ENCODE measurements around the gene IPPK.
A peak's percentile ranks its signal among the peaks of the same experiment; 100 is the strongest.

IPPK gene

DNA sequence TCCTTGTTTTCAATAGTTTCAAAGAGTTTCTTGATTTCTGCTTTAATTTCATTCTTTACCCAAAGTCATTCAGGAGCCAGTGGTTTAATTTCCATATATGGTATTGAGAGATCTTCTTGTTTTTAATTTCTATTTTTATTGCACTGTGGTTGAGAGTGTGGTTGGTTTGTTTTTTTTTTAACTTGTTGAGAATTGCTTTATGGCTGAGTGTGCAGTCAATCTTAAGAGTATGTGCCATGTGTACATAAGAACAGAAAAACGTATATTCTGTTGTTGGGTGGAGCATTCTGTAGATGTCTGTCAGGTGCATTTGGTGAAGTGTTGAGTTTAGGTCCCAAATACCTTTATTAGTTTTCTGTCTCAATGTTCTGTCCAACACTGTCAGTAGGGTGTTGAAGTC is 26.7 kb upstream of the IPPK start:
- no peak for DNase-seq (ENCODE audit: low read depth, low spot score)

DNA sequence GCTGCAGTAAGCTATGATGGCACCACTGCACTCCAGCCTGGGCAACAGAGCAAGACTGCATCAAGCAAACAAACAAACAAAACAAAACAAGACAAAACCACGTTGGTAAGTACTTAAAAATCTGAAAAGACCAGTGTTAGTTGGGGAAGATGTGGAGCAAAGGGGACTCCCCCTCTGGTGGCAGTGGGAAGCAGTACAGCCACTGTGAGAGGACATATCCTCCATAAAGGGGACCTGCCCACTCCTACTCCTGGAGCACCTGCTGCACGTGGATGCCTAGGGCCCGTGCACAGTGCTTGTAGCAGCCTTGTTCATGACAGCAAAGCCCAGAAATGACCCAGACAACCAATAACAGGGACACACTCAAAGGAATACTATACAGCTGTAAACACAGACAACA is 17.0 kb upstream of the IPPK start:
- peak; percentile 26 for DNase-seq (ENCODE audit: low read depth, low spot score)

- no peak for DNase-seq (ENCODE audit: low read depth, low spot score)
These were observed 15.1 kb upstream of the IPPK start for GRCh38 chr9:92685022-92685421.

GRCh38 chr9:92682269-92682668 is 12.3 kb upstream of the IPPK start:
- DNase-seq (ENCODE audit: low read depth, low spot score): no peak

- DNase-seq (ENCODE audit: low read depth, low spot score): no peak
These were observed 10.5 kb upstream of the IPPK start for GRCh38 chr9:92680166-92681119.

DNA sequence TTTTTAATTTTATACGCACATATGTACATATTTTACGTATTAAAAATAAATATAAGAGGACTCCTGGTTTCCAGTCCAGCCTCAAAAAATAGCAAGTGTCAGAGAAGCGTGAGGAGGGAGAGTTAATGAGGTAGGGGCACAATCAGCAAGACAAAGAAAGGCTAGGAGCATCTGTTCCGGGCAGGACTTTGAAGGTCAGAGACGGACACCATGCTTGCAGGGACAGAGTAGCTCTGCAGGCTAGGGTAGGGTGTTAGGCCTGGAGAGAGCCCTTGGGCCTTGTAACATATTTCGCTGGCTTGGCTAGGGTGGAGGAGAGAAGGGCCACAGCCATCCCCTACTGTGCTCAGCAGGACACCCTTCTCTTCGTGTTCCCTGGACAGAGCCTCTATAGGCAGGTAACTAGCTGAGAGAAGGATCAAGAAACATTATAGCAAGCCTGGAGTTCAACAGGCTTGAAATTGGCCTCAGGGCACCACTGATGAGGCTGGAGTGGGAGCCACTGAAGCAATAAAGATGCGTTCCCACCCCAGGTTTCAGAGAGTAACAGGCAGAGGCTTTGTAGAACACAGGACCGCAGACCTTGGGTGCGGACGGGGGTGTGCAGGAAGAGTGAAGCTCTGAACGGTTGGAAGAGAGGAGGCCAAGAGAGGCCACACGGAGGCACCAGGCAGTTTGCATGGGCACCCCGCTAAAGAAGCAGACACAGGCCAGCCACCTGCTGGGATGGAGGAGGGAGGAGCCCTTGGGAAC is 9.7 kb upstream of the IPPK start:
- peak; percentile 59 for DNase-seq (ENCODE audit: low read depth, low spot score)

- peak; percentile 62 for DNase-seq (ENCODE audit: low read depth, low spot score)
These were observed 1.4 kb upstream of the IPPK start for GRCh38 chr9:92671323-92671722.

GRCh38 chr9:92669527-92669889 is 423 bp downstream of the IPPK start:
- no peak for DNase-seq (ENCODE audit: low read depth, low spot score)

DNA sequence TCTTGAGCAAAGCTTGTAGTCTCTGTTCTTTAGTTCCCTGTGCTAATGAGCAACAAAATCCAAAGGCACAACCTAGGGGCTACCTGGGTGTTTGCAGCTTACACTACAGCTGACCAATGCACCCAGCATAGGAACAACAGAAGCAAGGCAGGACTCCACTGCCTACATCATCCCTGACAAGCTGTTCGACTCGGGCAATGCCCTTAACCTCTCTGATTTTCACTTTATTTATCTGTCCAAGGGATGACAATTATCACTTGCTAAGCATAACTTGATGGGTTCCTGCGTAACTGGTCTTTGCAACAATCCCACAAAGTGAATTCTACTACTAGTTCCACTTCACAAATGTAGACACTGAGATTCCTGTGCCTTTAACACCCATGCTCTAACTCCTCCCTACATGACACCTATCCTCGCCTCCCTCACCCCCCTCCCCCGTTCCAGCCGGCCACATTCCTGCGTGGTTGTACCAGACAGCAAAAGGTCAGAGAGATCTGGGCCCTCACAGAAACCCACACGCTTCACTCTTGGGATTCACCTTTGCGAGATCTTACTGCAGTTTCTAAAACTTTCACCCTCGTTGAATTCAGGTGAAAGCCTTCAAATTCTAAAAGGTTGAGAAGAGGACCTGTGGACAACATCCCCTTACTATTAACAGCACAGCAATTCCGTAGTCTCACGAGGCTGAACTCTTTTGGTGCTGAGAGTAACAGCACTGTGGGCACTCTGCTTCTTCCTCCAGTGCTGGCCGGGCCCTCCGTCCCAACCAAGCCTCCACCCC is 995 bp downstream of the IPPK start:
- DNase-seq (ENCODE audit: low read depth, low spot score): peak; percentile 44

DNA sequence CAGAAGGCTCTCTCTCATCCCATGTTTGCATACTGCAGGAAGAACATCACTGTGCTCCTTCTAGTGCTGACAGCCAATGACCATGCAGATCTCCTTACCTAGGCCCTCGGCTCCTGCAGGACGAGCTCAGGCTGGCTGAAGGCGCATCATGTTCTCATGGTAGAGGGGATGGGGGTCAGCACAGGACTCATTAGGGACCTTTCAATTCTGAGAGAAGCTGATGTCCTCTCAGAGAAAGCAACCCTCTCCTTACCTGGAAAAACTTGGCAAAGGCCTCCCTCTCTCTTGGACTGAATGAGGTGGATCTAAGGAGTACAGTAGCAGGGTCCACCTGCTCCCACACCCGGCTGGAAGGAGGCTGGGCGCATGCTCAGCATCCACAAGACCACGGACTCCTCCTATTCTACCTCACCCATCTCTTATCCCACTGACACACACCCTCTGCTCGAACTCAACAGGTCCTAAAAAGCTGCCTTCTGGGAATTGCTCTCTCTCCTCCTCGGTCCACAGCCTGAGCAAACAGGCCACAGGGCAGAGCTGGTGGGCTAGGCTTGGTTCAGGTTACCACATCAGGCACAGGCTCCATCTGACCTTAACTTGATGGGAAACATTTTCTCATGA is 2.9 kb downstream of the IPPK start:
- DNase-seq (ENCODE audit: low read depth, low spot score): no peak

DNA sequence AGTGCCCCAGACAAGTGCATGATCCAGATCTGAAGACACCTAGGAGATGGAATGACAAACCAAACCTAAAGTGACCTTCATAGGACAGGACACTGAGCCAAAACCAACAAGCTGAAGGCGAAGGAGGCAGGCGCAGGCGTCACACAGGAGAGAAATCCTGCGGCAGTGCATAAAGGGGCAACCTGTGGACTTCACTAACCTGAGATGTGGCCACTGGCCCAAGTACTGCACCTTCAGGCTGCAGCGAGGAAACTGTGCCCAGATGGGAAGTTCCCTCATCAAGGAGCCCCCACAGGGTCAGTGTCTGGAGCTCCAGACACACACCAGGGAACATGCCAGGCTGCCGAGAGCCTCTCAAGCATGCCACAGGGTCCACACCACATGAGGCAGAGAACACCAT is 3.7 kb downstream of the IPPK start:
- DNase-seq (ENCODE audit: low read depth, low spot score): no peak

DNA sequence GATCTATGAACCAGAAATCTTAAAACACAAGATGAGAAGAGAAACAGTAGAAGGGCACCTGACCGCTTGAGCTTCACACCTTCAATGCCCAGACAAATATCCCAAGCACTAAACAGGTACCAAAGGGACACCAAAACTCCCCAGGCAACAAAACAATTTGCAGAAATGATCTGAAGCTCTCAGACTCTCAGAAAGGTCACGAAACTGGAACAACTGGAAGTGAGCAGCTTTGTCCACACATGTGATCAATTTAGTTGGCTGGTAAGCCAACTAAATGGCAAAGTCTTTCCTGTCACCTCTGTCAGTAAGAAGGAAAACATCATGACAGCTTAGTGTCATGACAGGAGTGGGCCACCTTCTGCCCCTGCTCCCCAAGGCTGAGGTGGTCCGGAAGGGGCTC is 4.1 kb downstream of the IPPK start:
- DNase-seq (ENCODE audit: low read depth, low spot score): peak; percentile 32

- no peak for DNase-seq (ENCODE audit: low read depth, low spot score)
These were observed 5.4 kb downstream of the IPPK start for GRCh38 chr9:92664394-92665152.

DNA sequence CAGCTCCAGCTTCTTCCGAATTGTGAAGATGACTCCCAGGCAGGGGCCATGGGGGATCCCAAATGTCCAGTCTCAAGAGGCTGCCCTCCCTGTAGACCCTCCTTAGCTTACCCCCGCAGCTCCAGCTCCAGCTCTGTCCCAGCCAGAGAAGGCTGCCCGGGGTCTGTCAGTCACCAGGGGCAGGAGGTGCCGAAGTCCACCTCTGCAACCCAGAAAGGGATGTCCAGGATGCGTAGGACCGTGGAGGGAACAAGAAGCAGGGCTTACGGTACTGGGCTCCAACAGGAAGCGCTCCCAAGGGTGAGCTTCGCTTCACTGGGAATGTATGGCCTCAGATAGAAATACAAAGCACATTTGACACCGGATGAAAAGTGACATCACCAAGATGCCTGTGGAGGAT is 6.0 kb downstream of the IPPK start:
- DNase-seq (ENCODE audit: low read depth, low spot score): no peak

DNA sequence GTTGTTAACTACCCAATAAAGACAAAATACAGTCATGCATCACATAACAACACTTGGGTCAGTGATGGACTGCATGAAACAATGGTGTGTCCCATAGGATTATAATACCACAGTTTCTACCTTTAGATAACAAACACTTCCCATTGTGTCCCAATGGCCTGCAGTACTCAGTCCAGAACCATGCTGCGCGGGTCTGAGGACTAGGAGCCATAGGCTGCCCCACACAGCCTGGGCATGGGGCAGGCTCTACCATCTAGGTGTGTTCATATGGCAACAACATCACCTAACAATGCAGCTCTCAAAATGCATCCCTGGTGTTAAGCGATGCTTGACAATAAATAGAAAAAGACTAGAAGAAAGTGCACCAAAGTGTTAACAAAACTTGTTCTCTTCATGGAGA is 6.8 kb downstream of the IPPK start:
- DNase-seq (ENCODE audit: low read depth, low spot score): no peak

GRCh38 chr9:92661743-92662142 is 8.2 kb downstream of the IPPK start:
- no peak for DNase-seq (ENCODE audit: low read depth, low spot score)

- DNase-seq (ENCODE audit: low read depth, low spot score): no peak
These were observed 8.8 kb downstream of the IPPK start for GRCh38 chr9:92661127-92661526.

DNA sequence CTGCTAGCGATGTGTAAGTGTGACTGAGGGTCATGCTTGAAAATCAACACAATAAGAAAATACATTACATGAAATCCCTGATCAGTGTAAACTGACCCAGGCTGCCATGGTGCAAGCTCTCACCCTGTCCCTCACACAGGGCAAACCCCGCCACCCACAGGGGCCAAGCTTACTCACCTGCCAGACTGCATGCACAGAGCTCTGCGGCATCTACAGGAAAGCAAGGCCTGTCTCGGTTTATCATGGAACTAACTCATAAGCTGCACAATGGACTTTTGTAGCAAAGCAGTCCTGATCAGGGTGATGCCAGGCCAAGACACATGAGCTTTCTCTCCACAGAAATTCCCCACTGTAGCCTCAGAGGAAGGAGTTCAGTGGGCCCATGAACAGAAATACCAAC is 9.7 kb downstream of the IPPK start:
- DNase-seq (ENCODE audit: low read depth, low spot score): no peak

DNA sequence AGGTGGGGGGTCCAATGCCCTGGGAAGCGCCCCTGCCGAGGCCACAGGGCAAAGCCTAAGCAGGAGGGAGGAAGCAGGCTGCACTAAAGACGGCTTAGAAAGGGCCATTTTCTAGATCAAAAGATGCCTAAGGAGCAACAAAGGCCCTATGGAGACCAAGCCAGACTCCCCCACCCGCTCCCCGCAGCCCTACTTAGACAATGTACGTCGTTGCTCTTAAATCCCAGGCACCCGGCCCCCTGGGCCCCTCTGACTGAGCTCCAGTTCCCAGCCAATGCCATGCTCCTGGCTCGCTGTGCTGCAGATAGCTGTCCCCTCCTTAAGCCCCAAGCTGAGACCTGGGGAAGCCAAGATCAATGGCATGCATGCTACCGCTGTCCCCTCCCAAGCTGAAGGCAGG is 10.3 kb downstream of the IPPK start:
- peak; percentile 39 for DNase-seq (ENCODE audit: low read depth, low spot score)

- DNase-seq (ENCODE audit: low read depth, low spot score): no peak
These were observed 11.3 kb downstream of the IPPK start for GRCh38 chr9:92658611-92659010.

DNA sequence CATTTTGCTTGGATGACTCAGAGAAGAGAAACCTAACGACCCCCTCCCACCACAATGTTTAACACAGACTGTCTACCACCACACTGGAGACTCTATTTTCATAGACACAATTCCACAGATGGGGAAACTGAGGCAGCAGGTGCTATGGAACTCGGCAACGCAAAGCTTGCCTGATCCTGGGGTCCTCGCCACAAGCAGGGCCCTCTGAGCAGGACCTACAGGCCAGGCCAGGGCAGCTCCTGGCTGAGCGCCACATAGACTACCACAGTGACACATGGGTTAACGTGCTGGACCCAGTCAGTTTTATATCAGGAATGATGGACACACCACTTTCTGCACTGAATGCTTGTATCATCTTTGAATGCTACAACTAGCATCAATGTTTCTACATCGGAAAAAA is 11.8 kb downstream of the IPPK start:
- DNase-seq (ENCODE audit: low read depth, low spot score): no peak
